Body of pancreas (tissue), 4 donors: ENCODE data around the gene AGBL4.

Source experiments
- CTCF ChIP-seq, 7 experiments: fragments of 450-650 bp in 4 of 7; fragments of 200-600 bp in 3 of 7; sonication (generic) in 3 of 7; IDR thresholded peaks; one replicate each; pipeline ENCODE4 v1.5.1; 2016 to 2019; ENCODE audit warnings: antibody characterized with exemption in 7 of 7
- POLR2A ChIP-seq, 3 donors: fragments of 450-650 bp; IDR thresholded peaks; one replicate each; pipeline ENCODE4 v1.6.1; 2016; ENCODE audit warnings: antibody characterized with exemption in 3 of 3, mild to moderate bottlenecking in 2 of 3

DNA sequence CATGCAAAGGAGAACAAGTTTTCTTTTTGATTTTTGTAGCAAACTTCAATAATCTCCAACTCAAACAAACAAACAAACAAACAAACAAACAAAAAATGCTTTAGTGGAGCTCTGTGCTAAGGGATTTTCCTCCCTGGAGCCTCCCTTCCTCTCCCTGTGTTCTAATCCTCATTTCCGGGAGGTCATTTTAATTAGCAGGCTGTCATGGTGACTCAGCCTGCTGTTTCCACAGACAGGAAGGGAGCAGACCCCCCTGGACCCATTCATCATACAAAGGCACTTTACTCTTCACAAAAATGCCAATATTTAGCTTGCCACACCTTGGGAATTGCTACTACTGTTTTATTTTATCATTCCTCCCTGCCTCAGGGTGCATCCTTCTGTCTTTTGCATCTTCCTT is 1490.8 kb downstream of the AGBL4 start:
- TF ChIP-seq CTCF (IDR thresholded peaks at IDR 0.05) (no peak), POLR2A (IDR thresholded peaks at IDR 0.05) (no peak)
